HepG2 (cell line): ENCODE data around the gene RMDN2. TPM values are rescaled to one million over a fixed set of nuclear protein-coding genes. Genes with fewer than 3 reads are reported as not detected.

Source experiments
- AHR ChIP-seq: IDR thresholded peaks from 2 replicates; pipeline ENCODE4 v1.6.1; 2018; ENCODE audit warnings: missing genetic modification reagents, missing compliant biosample characterization
- CEBPG ChIP-seq: IDR thresholded peaks from 2 replicates; pipeline ENCODE4 v1.6.1; 2016
- DNMT1 ChIP-seq: sonication (generic); formaldehyde crosslinking; IDR thresholded peaks from 2 replicates; pipeline ENCODE4 v1.5.1; 2020; ENCODE audit warnings: mild to moderate bottlenecking, missing genetic modification reagents
- GLI4 ChIP-seq: sonication (generic); formaldehyde crosslinking; IDR thresholded peaks from 2 replicates; pipeline ENCODE4 v1.5.1; 2020; ENCODE audit warnings: missing genetic modification reagents, mild to moderate bottlenecking, moderate library complexity, borderline replicate concordance
- HMGA1 ChIP-seq: sonication (generic); formaldehyde crosslinking; conservative IDR thresholded peaks from 2 replicates; pipeline ENCODE4 v1.4.0; 2020; ENCODE audit warnings: missing genetic modification reagents
- HNF4A ChIP-seq: sonication (generic); formaldehyde crosslinking; IDR thresholded peaks from 2 replicates; pipeline ENCODE4 v1.4.0; 2020; ENCODE audit warnings: missing genetic modification reagents
- KDM2A ChIP-seq: sonication (generic); formaldehyde crosslinking; IDR thresholded peaks from 2 replicates; pipeline ENCODE4 v1.4.0; 2020; ENCODE audit warnings: low read depth, missing genetic modification reagents, borderline replicate concordance
- SALL1 ChIP-seq: sonication (generic); formaldehyde crosslinking; IDR thresholded peaks from 2 replicates; pipeline ENCODE4 v1.8.0; 2022; ENCODE audit warnings: mild to moderate bottlenecking, missing genetic modification reagents
- ZNF143 ChIP-seq: sonication (generic); formaldehyde crosslinking; IDR thresholded peaks from 2 replicates; pipeline ENCODE4 v1.4.0; 2020; ENCODE audit warnings: missing genetic modification reagents
- ZNF331 ChIP-seq: sonication (generic); formaldehyde crosslinking; IDR thresholded peaks from 2 replicates; pipeline ENCODE4 v1.4.0; 2020; ENCODE audit warnings: missing genetic modification reagents
- ZNF598 ChIP-seq: sonication (generic); formaldehyde crosslinking; IDR thresholded peaks from 2 replicates; pipeline ENCODE4 v1.5.1; 2020; ENCODE audit warnings: mild to moderate bottlenecking, missing genetic modification reagents, borderline replicate concordance
- ZNF788 ChIP-seq: sonication (generic); formaldehyde crosslinking; IDR thresholded peaks from 2 replicates; pipeline ENCODE4 v1.5.0; 2020; ENCODE audit warnings: mild to moderate bottlenecking, missing genetic modification reagents, borderline replicate concordance
- polyA plus RNA-seq, 8 experiments: library from polyadenylated mRNA; depleted of rRNA in 3 of 8; stranded (reverse) in 7 of 8; unstranded in 1 of 8; fragments of >200 nt; fragmentation: Illumina TruSeq in 4 of 8; extraction: Trizol in 4 of 8; gene quantifications; 2 replicates each; pipeline versions ENCODE4 v1.2.1 to v1.2.3, GENCODE V29; 2011 to 2016; ENCODE audit warnings: low read depth in 4 of 8, missing spikeins in 1 of 8, mixed read lengths in 1 of 8; ENCODE audit not compliant: insufficient read depth in 1 of 8
- total RNA-seq, 5 experiments: library from RNA; depleted of rRNA; stranded (reverse); fragments of >200 nt; fragmentation: Illumina TruSeq; extraction: Trizol; gene quantifications; 2 replicates each; pipeline ENCODE4 v1.2.3, GENCODE V29; 2016; ENCODE audit warnings: low read depth in 1 of 5
- TF ChIP-seq, protein P1 (sequence below): sonication (generic); formaldehyde crosslinking; IDR thresholded peaks from 2 replicates; pipeline ENCODE4 v1.5.0; 2020; ENCODE audit warnings: missing genetic modification reagents, mild to moderate bottlenecking, borderline replicate concordance
- TF ChIP-seq, protein P2 (sequence below), 2 experiments: sonication (generic) in 1 of 2; formaldehyde crosslinking in 1 of 2; IDR thresholded peaks; 2 replicates each; pipeline versions ENCODE4 v1.4.0 to v1.6.1; 2018 to 2020; ENCODE audit warnings: missing genetic modification reagents in 2 of 2, borderline replicate concordance in 1 of 2, low read depth in 1 of 2, mild to moderate bottlenecking in 1 of 2, missing biosample characterization in 1 of 2
- TF ChIP-seq, protein P3 (sequence below): fragments of 450-650 bp; IDR thresholded peaks from 2 replicates; pipeline ENCODE4 v1.6.1; 2016
- TF ChIP-seq, protein P4 (sequence below): sonication (generic); formaldehyde crosslinking; IDR thresholded peaks from 2 replicates; pipeline ENCODE4 v1.5.0; 2020; ENCODE audit warnings: mild to moderate bottlenecking, missing genetic modification reagents, moderate library complexity

The RMDN2 gene
- total and polyA plus RNA-seq, 2 of the 13 experiments (the other 11 are each of a cell fraction or from before 2014, with no cell fraction given): 2.3 to 8.9 TPM

DNA sequence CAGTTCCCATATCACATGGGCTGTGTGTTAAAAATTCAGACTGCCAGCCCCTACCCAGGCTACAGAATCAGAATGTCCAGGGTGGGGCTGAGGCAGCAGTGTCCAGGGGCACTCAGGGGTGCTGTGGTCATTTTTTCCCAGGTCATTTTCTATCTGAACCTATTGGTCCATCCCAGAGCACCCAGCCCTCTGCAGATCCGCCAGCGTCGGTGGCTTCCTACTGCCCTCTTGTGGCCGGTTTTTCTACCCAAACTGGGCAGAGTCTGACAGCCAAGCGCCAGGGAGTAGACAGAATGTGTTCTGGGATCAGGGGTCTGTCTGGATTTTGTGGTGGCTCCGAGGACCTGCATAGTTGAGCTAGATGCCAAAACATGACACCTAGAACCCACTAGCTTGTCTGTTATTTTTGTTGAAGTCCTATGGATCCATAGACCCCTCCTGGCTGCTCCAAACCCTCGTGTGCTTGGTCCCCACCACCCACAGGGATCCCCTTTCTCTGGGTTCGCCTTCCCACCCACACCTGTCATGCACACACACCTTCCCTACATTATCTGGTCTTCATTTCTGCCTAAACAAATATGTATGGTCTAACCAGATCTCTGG lies 34.1 kb upstream of the RMDN2 start (continued):
- peak; percentile 62 for TF ChIP-seq SALL1
- peak; percentile 54; the same call in 1 of the 2 replicates for TF ChIP-seq KDM2A
- TF ChIP-seq, protein P1, sequence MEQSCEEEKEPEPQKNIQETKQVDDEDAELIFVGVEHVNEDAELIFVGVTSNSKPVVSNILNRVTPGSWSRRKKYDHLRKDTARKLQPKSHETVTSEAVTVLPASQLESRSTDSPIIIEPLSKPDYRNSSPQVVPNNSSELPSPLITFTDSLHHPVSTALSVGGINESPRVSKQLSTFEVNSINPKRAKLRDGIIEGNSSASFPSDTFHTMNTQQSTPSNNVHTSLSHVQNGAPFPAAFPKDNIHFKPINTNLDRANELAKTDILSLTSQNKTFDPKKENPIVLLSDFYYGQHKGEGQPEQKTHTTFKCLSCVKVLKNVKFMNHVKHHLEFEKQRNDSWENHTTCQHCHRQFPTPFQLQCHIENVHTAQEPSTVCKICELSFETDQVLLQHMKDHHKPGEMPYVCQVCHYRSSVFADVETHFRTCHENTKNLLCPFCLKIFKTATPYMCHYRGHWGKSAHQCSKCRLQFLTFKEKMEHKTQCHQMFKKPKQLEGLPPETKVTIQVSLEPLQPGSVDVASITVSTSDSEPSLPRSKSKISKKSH (CRISPR knock-in tag): no peak
- TF ChIP-seq, protein P2, sequence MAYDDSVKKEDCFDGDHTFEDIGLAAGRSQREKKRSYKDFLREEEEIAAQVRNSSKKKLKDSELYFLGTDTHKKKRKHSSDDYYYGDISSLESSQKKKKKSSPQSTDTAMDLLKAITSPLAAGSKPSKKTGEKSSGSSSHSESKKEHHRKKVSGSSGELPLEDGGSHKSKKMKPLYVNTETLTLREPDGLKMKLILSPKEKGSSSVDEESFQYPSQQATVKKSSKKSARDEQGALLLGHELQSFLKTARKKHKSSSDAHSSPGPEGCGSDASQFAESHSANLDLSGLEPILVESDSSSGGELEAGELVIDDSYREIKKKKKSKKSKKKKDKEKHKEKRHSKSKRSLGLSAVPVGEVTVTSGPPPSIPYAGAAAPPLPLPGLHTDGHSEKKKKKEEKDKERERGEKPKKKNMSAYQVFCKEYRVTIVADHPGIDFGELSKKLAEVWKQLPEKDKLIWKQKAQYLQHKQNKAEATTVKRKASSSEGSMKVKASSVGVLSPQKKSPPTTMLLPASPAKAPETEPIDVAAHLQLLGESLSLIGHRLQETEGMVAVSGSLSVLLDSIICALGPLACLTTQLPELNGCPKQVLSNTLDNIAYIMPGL (CRISPR knock-in tag; IDR thresholded peaks at IDR 0.05; ENCODE audit: borderline replicate concordance in 1 of 2, low read depth in 1 of 2): peak; percentile 24 to 77; a peak in 2 of 4 replicates
- TF ChIP-seq HNF4A (CRISPR knock-in tag): 0 out of 2 replicates have a peak, but pooled peaks have one; percentile 7
- no peak for TF ChIP-seq HMGA1 (CRISPR knock-in tag)
- 0 out of 2 replicates have a peak, but pooled peaks have one; percentile 30 for TF ChIP-seq ZNF143 (CRISPR knock-in tag)
- TF ChIP-seq GLI4 (CRISPR knock-in tag): peak; percentile 45; the same call in 1 of the 2 replicates
- TF ChIP-seq DNMT1 (CRISPR knock-in tag): no peak
- TF ChIP-seq, protein P3, sequence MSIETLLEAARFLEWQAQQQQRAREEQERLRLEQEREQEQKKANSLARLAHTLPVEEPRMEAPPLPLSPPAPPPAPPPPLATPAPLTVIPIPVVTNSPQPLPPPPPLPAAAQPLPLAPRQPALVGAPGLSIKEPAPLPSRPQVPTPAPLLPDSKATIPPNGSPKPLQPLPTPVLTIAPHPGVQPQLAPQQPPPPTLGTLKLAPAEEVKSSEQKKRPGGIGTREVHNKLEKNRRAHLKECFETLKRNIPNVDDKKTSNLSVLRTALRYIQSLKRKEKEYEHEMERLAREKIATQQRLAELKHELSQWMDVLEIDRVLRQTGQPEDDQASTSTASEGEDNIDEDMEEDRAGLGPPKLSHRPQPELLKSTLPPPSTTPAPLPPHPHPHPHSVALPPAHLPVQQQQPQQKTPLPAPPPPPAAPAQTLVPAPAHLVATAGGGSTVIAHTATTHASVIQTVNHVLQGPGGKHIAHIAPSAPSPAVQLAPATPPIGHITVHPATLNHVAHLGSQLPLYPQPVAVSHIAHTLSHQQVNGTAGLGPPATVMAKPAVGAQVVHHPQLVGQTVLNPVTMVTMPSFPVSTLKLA: no peak
- no peak; the same call in 1 of the 2 replicates for TF ChIP-seq ZNF331
- TF ChIP-seq ZNF598 (CRISPR knock-in tag): peak; percentile 41; the same call in 1 of the 2 replicates
- TF ChIP-seq, protein P4, sequence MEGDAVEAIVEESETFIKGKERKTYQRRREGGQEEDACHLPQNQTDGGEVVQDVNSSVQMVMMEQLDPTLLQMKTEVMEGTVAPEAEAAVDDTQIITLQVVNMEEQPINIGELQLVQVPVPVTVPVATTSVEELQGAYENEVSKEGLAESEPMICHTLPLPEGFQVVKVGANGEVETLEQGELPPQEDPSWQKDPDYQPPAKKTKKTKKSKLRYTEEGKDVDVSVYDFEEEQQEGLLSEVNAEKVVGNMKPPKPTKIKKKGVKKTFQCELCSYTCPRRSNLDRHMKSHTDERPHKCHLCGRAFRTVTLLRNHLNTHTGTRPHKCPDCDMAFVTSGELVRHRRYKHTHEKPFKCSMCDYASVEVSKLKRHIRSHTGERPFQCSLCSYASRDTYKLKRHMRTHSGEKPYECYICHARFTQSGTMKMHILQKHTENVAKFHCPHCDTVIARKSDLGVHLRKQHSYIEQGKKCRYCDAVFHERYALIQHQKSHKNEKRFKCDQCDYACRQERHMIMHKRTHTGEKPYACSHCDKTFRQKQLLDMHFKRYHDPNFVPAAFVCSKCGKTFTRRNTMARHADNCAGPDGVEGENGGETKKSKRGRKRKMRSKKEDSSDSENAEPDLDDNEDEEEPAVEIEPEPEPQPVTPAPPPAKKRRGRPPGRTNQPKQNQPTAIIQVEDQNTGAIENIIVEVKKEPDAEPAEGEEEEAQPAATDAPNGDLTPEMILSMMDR (CRISPR knock-in tag): peak; percentile 93
- 0 out of 2 replicates have a peak, but pooled peaks have one; percentile 57 for TF ChIP-seq AHR
- TF ChIP-seq ZNF788 (CRISPR knock-in tag): no peak; the same call in 1 of the 2 replicates
- TF ChIP-seq CEBPG (CRISPR knock-in tag): 0 out of 2 replicates have a peak, but pooled peaks have one; percentile 4
